ENCODE data around the gene VSTM4.

DNA sequence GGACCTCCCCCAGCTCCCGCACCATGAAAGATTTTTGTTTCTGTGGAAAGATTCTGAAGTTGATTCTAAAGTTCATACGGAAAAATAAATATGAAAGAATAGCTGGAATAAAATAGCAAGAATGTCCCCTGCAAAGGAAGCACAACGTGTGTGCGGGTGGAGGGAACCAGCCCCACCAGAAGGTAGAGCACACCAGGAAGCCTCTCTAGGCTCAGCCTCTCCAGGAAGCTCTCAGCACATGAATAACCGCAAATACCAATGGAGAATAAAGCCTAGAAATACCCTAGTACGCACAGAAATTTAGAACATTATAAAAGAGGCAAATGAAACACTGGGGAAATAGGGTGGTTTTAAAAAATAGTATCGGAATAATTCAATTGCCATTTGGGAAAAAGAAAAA lies 43.1 kb upstream of the VSTM4 start:
- TF ChIP-seq CTCF (IDR thresholded peaks at IDR 0.05): no peak
- TF ChIP-seq POLR2A (IDR thresholded peaks at IDR 0.05; ENCODE audit: low read depth): no peak
- TF ChIP-seq EP300 (IDR thresholded peaks at IDR 0.05): no peak
